Measurements from ENCODE around the gene MARCHF10. TPM values are rescaled to one million over a fixed set of nuclear protein-coding genes. Genes with fewer than 3 reads are reported as not detected.

MARCHF10 gene
- total RNA-seq, 4 donors from 2014 or later, result 0.19 TPM; not detected in 3

DNA sequence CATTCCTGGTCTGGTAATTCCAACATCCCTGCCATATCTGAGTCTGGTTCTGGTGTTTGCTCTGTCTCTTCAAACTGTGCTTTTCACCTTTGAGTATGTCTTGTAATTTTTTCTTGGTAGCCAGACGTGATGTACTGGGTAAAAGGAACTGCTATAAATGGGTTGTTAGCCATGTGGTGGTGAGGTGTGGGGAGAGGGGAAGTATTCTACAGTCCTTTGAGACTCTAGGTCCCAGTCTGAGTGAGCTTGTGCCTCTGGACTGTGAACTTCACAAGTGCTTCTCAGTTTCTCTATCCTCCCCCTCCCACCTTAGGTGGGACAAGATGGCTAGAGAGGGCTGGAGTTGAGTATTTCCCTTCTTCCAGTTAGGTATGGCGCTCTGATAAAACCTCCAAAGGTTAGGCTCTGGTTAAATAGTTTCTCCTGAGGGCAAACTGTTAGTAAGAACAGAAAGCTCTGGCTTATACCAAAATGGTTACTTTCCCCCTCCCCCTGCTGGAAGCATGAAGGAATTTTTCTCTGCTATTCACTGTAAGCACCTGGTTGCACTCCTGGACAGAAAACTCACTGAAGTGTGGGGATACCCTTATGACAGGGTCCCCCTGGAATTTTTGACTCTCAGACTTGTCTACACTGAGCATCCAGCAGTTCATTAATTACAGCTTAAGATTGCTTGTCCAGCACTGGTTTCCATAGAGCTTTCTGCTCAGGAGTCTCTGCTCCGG lies 87.8 kb downstream of the MARCHF10 start:
- no peaks in the 10 kb centered on the region for H3K9me3 ChIP-seq
- TF ChIP-seq POLR2AphosphoS5 (IDR thresholded peaks at IDR 0.05) (no peak), POLR2A (IDR thresholded peaks at IDR 0.05) (no peak), EP300 (IDR thresholded peaks at IDR 0.05) (no peak)
- TF ChIP-seq, protein P1, sequence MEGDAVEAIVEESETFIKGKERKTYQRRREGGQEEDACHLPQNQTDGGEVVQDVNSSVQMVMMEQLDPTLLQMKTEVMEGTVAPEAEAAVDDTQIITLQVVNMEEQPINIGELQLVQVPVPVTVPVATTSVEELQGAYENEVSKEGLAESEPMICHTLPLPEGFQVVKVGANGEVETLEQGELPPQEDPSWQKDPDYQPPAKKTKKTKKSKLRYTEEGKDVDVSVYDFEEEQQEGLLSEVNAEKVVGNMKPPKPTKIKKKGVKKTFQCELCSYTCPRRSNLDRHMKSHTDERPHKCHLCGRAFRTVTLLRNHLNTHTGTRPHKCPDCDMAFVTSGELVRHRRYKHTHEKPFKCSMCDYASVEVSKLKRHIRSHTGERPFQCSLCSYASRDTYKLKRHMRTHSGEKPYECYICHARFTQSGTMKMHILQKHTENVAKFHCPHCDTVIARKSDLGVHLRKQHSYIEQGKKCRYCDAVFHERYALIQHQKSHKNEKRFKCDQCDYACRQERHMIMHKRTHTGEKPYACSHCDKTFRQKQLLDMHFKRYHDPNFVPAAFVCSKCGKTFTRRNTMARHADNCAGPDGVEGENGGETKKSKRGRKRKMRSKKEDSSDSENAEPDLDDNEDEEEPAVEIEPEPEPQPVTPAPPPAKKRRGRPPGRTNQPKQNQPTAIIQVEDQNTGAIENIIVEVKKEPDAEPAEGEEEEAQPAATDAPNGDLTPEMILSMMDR (IDR thresholded peaks at IDR 0.05), result no peak
- H3K4me3 ChIP-seq, result no peak overlapping the region
- H3K4me1 ChIP-seq, result no peaks in the 10 kb centered on the region
- WGBS, 2 donors (ENCODE audit: low coverage in 1 of 2), result 77 to 81% methylated on average over 2 of the region's 3 CpGs
- no peak for ATAC-seq
- H3K36me3 ChIP-seq, result no peaks in the 10 kb centered on the region
- H3K27me3 ChIP-seq, result no peaks in the 10 kb centered on the region
- H3K27ac ChIP-seq, result no peak overlapping the region

DNA sequence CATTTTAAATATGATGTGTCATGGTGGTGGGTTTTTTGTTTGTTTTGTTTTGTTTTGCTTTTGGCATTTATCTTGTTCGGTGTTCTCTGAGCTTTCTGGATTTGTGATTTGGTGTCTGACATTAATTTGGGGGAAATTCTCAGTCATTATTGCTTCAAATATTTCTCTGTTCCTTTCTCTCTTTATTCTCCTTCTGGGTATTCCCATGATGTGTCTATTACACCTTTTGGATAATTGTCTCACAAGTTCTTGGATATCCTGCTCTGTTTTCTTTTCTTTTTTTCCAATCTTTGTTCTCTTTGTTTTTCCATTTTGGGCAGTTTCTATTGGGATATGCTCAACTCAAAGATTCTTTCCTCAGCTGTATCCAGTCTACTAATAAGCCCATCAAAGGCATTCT lies 88.5 kb downstream of the MARCHF10 start:
- Histone ChIP-seq H3K9me3 (no peaks in the 10 kb centered on the region), H3K4me1 (no peaks in the 10 kb centered on the region), H3K36me3 (no peaks in the 10 kb centered on the region), H3K4me3 (no peak overlapping the region), H3K27ac (no peak overlapping the region), H3K27me3 (no peaks in the 10 kb centered on the region)
- TF ChIP-seq POLR2AphosphoS5 (IDR thresholded peaks at IDR 0.05) (no peak), EP300 (IDR thresholded peaks at IDR 0.05) (no peak), POLR2A (IDR thresholded peaks at IDR 0.05) (no peak)
- TF ChIP-seq, protein P1 (IDR thresholded peaks at IDR 0.05), result no peak
- no peak for ATAC-seq
- whole genome bisulfite sequencing, 2 donors (ENCODE audit: low coverage in 1 of 2), result 100% methylated on average over 1 of the region's 1 CpG

DNA sequence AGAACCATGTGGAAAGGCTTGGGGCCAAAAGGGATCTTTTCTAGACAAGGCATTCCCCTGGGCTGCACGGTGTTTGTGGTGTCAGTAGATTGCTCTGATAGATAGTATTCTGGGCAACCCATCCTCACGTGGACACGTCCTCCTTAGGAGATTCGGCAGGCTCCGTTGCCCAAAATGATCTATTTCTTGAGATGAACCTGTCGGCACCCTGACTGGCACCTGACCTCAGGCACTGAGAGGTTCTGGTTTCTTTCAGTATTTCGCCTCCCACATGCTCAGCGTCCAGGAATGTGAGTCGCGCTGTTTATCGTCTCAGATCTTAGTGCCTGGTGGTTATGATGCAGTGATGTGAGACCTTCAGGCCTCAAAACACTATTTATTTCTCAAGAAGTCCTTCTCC lies 89.7 kb downstream of the MARCHF10 start:
- H3K27ac ChIP-seq, result no peak overlapping the region
- H3K36me3 ChIP-seq, result no peaks in the 10 kb centered on the region
- no peaks in the 10 kb centered on the region for H3K4me1 ChIP-seq
- no peaks in the 10 kb centered on the region for H3K9me3 ChIP-seq
- WGBS, 2 donors (ENCODE audit: low coverage in 1 of 2), result 73 to 78% methylated on average over 5 to 11 of the region's 11 CpGs
- no peak overlapping the region for H3K4me3 ChIP-seq
- ATAC-seq, result no peak
- TF ChIP-seq POLR2AphosphoS5 (IDR thresholded peaks at IDR 0.05), result no peak
- TF ChIP-seq, protein P1 (IDR thresholded peaks at IDR 0.05), result no peak
- TF ChIP-seq EP300 (IDR thresholded peaks at IDR 0.05), result no peak
- TF ChIP-seq POLR2A (IDR thresholded peaks at IDR 0.05), result no peak
- H3K27me3 ChIP-seq, result no peaks in the 10 kb centered on the region

DNA sequence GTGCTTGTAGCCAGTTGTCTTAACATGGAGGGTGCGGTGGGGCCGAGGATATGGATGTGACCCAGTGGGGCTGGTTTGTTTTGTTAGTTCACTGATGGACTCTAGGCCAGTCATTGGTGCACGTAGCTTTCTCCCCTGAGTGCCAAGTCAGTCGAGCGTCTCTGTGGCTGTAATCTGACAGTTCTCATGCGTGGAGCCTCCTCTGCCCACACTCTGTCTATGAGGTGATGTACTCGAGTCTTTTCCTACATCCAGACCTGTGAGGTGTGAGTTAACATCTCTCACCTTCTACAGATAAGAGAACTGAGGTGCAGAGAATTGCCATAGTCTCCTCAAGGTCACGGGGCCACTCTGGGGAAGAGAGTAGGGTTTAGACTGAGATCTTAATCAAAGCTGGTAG lies 90.2 kb downstream of the MARCHF10 start:
- 83 to 100% methylated on average over 1 to 2 of the region's 8 CpGs for WGBS, 2 donors (ENCODE audit: low coverage in 1 of 2)
- Histone ChIP-seq H3K4me1 (no peaks in the 10 kb centered on the region), H3K27ac (no peak overlapping the region), H3K36me3 (no peaks in the 10 kb centered on the region), H3K4me3 (no peak overlapping the region), H3K27me3 (no peaks in the 10 kb centered on the region), H3K9me3 (no peaks in the 10 kb centered on the region)
- ATAC-seq, result no peak
- no peak for TF ChIP-seq EP300 (IDR thresholded peaks at IDR 0.05)
- TF ChIP-seq POLR2A (IDR thresholded peaks at IDR 0.05), result no peak
- no peak for TF ChIP-seq POLR2AphosphoS5 (IDR thresholded peaks at IDR 0.05)
- TF ChIP-seq, protein P1 (IDR thresholded peaks at IDR 0.05), result no peak

DNA sequence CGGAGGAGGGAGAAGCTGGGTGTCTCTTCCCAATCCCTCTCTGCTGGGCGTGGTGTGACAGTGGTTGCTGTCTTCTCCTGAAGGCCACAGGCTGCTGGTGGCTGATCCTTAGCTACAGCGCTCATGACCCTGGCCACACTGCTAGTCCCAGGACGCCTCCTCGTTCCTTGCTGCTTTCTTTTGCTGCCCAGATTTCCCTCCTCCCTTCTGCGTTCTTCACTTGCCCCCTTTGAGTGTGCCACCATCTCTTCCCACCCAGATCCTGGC lies 90.6 kb downstream of the MARCHF10 start:
- WGBS, 2 donors (ENCODE audit: low coverage in 1 of 2), result 59 to 98% methylated on average over 3 to 4 of the region's 6 CpGs
- H3K27me3 ChIP-seq, result no peaks in the 10 kb centered on the region
- H3K9me3 ChIP-seq, result no peaks in the 10 kb centered on the region
- no peak overlapping the region for H3K27ac ChIP-seq
- no peak overlapping the region for H3K4me3 ChIP-seq
- no peak for TF ChIP-seq POLR2AphosphoS5 (IDR thresholded peaks at IDR 0.05)
- TF ChIP-seq, protein P1 (IDR thresholded peaks at IDR 0.05), result no peak
- no peak for TF ChIP-seq POLR2A (IDR thresholded peaks at IDR 0.05)
- TF ChIP-seq EP300 (IDR thresholded peaks at IDR 0.05), result no peak
- ATAC-seq, result no peak
- H3K36me3 ChIP-seq, result no peaks in the 10 kb centered on the region
- H3K4me1 ChIP-seq, result no peaks in the 10 kb centered on the region
